GM12878 (cell line): ENCODE results near the gene CTSE. TPM values are rescaled to one million over a fixed set of nuclear protein-coding genes. Genes with fewer than 3 reads are reported as not detected.

Experiments
- ATAC-seq: fragments of 200-7000 bp; cut with Tn5 transposase; 3 replicates; pipeline ENCODE4 v1.9.1; 2020; ENCODE audit warnings: mild to moderate bottlenecking, moderate library complexity
- BruUV-seq: library from RNA; stranded (reverse); fragments of 400-500 nt; replicated peaks from 2 replicates; lab custom pipeline; 2021; lab: Mats Ljungman, UMichigan
- CTCF ChIA-PET: fragments of 300-600 bp; sonication (Branson Sonifier 250); formaldehyde crosslinking; extraction: SDS; loops from one replicate; lab custom pipeline; 2021; ENCODE audit warnings: inconsistent platforms; lab: Yijun Ruan, JAX
- POLR2A ChIA-PET: fragments of 350-600 bp; formaldehyde crosslinking; extraction: SDS; loops from one replicate; lab custom pipeline; 2021; ENCODE audit warnings: inconsistent platforms; lab: Charles Lee
- RAD21 ChIA-PET: fragments of 300-600 bp; sonication (Branson Sonifier 250); formaldehyde crosslinking; loops from one replicate; lab custom pipeline; 2023; ENCODE audit warnings: antibody characterized with exemption; ENCODE audit not compliant: unreplicated experiment; lab: Charles Lee
- SMC1A ChIA-PET: fragments of 300-600 bp; sonication (Branson Sonifier 250); formaldehyde crosslinking; loops from one replicate; lab custom pipeline; 2023; ENCODE audit not compliant: unreplicated experiment, uncharacterized antibody; lab: Charles Lee
- DNase-seq: peaks from one replicate; pipeline ENCODE4 v3.0.0-alpha.2; 2011; ENCODE audit warnings: low read depth, low spot score
- FAIRE-seq: peaks from 3 replicates; lab custom pipeline; 2011; peaks lifted over from hg19 to GRCh38; lab: Jason Lieb, UNC
- H2AFZ ChIP-seq: 2 replicates; pipeline ENCODE4 v1.6.0; 2011; ENCODE audit warnings: low read depth, low read length, control low read depth; ENCODE audit not compliant: control insufficient read depth
- H3K27ac ChIP-seq: 2 replicates; pipeline ENCODE4 v1.5.1; 2011; ENCODE audit warnings: control low read depth; ENCODE audit not compliant: control insufficient read depth, insufficient read depth
- H3K27me3 ChIP-seq, 2 experiments: replicated peaks in 1 of 2; 2 replicates each; pipeline versions ENCODE4 v1.6.0 to v1.6.1; 2011; ENCODE audit warnings: low read length in 1 of 2; ENCODE audit not compliant: control insufficient read depth in 2 of 2, insufficient read depth in 2 of 2
- H3K36me3 ChIP-seq, 2 experiments: 2 replicates each; pipeline ENCODE4 v1.5.1; 2011; ENCODE audit warnings: low read length in 1 of 2; ENCODE audit not compliant: control insufficient read depth in 2 of 2, insufficient read depth in 2 of 2
- H3K4me1 ChIP-seq: 2 replicates; pipeline ENCODE4 v1.6.1; 2011; ENCODE audit warnings: mild to moderate bottlenecking, low read length, moderate library complexity, mixed read lengths; ENCODE audit not compliant: control insufficient read depth, insufficient read depth
- H3K4me2 ChIP-seq: 2 replicates; pipeline ENCODE4 v1.6.0; 2011; ENCODE audit warnings: control low read depth; ENCODE audit not compliant: control insufficient read depth, insufficient read depth
- H3K4me3 ChIP-seq: fragments of 200-600 bp; sonication (generic); 2 replicates; pipeline ENCODE4 v1.5.1; 2016
- H3K79me2 ChIP-seq: 2 replicates; pipeline ENCODE4 v1.6.0; 2011; ENCODE audit warnings: low read length; ENCODE audit not compliant: control insufficient read depth, insufficient read depth
- H3K9ac ChIP-seq: 2 replicates; pipeline ENCODE4 v1.8.0; 2011; ENCODE audit warnings: low read length, control low read depth, mixed read lengths; ENCODE audit not compliant: control insufficient read depth, insufficient read depth
- H3K9me3 ChIP-seq: replicated peaks from 3 replicates; pipeline ENCODE4 v1.5.1; 2011; ENCODE audit warnings: mild to moderate bottlenecking, low read length; ENCODE audit not compliant: control insufficient read depth, insufficient read depth
- H4K20me1 ChIP-seq: 2 replicates; pipeline ENCODE4 v1.6.0; 2011; ENCODE audit not compliant: control insufficient read depth, insufficient read depth
- BCL11A ChIP-seq: IDR thresholded peaks from 2 replicates; pipeline ENCODE4 v1.6.1; 2011; ENCODE audit warnings: low read depth, low read length
- POLR2A ChIP-seq: IDR thresholded peaks from 2 replicates; pipeline ENCODE4 v1.6.1; 2011; ENCODE audit warnings: low read depth, mild to moderate bottlenecking, low read length
- RB1 ChIP-seq: fragments of 450-650 bp; formaldehyde crosslinking; IDR thresholded peaks from 2 replicates; pipeline ENCODE4 v1.6.1; 2017; ENCODE audit warnings: mild to moderate bottlenecking, borderline replicate concordance
- USF1 ChIP-seq: IDR thresholded peaks from 2 replicates; pipeline ENCODE4 v1.6.1; 2011; ENCODE audit warnings: borderline replicate concordance, low read depth, mild to moderate bottlenecking, moderate library complexity, mixed read lengths, low read length; ENCODE audit not compliant: insufficient read depth; ENCODE audit errors: extremely low read length
- WGBS: methylation state at CpG from one replicate; pipeline ENCODE4 v1.1.6; 2016; ENCODE audit warnings: low lambda C conversion rate; ENCODE audit not compliant: insufficient replicate concordance, insufficient coverage; ENCODE audit errors: missing lambda C conversion rate; 5-methylcytosine and 5-hydroxymethylcytosine counted together
- in situ Hi-C: fragments of 300-500 bp; cut with MboI; formaldehyde crosslinking; loops from 9 replicates; pipeline ENCODE4 v1.14.3; 2018; ENCODE audit warnings: mixed read lengths
- intact Hi-C: fragments of 100-400 bp; cut with micrococcal nuclease; formaldehyde crosslinking; loops from one replicate; pipeline ENCODE4 v1.14.2; 2022; ENCODE audit not compliant: unreplicated experiment
- polyA plus RNA-seq, 11 experiments: library from polyadenylated mRNA; depleted of rRNA in 4 of 11; unstranded in 6 of 11; stranded (reverse) in 5 of 11; fragments of >200 nt; fragmentation: Nextera tagmentation in 4 of 11; fragmentation: Illumina TruSeq in 1 of 11; extraction: Ambion mirVana in 4 of 11; extraction: Trizol in 1 of 11; gene quantifications; 1 replicate in 1 of 11; 2 replicates in 10 of 11; pipeline versions ENCODE4 v1.2.1 to v1.2.3, GENCODE V29; 2011 to 2016; ENCODE audit warnings: inconsistent platforms in 2 of 11, missing spikeins in 2 of 11, low read depth in 1 of 11
- total RNA-seq, 4 experiments: library from RNA; depleted of rRNA in 3 of 4; stranded (reverse); fragments of >200 nt in 3 of 4; fragmentation: Illumina TruSeq in 1 of 4; extraction: Trizol in 1 of 4; gene quantifications; 2 replicates each; pipeline versions ENCODE4 v1.2.1 to v1.2.3, GENCODE V29; 2013 to 2021

CTSE gene
- total and polyA plus RNA-seq, 10 of the 15 experiments (the other 5 are each of a cell fraction or from before 2014, with no cell fraction given), result 0.26 TPM; not detected in 9

GRCh38 chr1:206067486-206068227 lies 44.0 kb upstream of the CTSE start:
- ChIA-PET RAD21 (no interaction called here), CTCF (interaction anchor here (0.7 to 1.6 kb wide), 5 partner anchors 9 to 39 kb away, joined by 3 to 8 read pairs (median 4); no protein-coding TSS in a partner anchor), POLR2A (interaction anchor here (0.5 kb wide), 1 partner anchor 77 kb away, joined by 6 read pairs; no protein-coding TSS in a partner anchor), SMC1A (interaction anchor here (0.9 to 1.2 kb wide), 3 partner anchors 12 to 37 kb away, joined by 3 to 6 read pairs (median 4); no protein-coding TSS in a partner anchor)
- H3K4me3 ChIP-seq, result no peak overlapping the region
- H3K9me3 ChIP-seq, result no peaks in the 10 kb centered on the region; the same call in 2 of the 3 replicates
- in situ Hi-C loops, result no loop called here
- H3K4me2 ChIP-seq, result no peak overlapping the region
- H3K9ac ChIP-seq, result no peak overlapping the region
- ATAC-seq (peak; percentile 30), FAIRE-seq (no peak), DNase-seq (no peak)
- H3K27ac ChIP-seq, result peak overlapping the region; percentile 1; the same call in 1 of the 2 replicates
- TSS peak; percentile 9 for BruUV-seq
- no peak for TF ChIP-seq BCL11A
- TF ChIP-seq USF1, result peak; percentile 25
- TF ChIP-seq POLR2A, result peak; percentile 50
- TF ChIP-seq RB1, result no peak
- no peaks in the 10 kb centered on the region; the same call in 1 of the 2 replicates for H4K20me1 ChIP-seq
- intact Hi-C loops, result loop anchor here (5.0 kb wide), 1 partner anchor 35 kb away; no protein-coding TSS in a partner anchor
- H2AFZ ChIP-seq, result no peak overlapping the region
- H3K4me1 ChIP-seq, result peaks cover 26% of the 10 kb centered on the region
- H3K79me2 ChIP-seq, result no peaks in the 10 kb centered on the region
- no peaks in the 10 kb centered on the region for H3K27me3 ChIP-seq
- WGBS, result 82% methylated on average over 8 of the region's 8 CpGs
- peaks cover 3 to 15% of the 10 kb centered on the region in 2 experiments for H3K36me3 ChIP-seq
